GM19467 (cell line): Measurements from ENCODE around the gene DRGX.

Experiments used
- ATAC-seq: cut with Tn5 transposase; IDR thresholded peaks from one replicate; pipeline ENCODE4 v1.9.1; 2021; ENCODE audit warnings: mild to moderate bottlenecking, moderate library complexity; ENCODE audit not compliant: unreplicated experiment

DRGX gene

GRCh38 chr10:49348593-49348992 lies 47.3 kb downstream of the DRGX start:
- ATAC-seq: no peak

DNA sequence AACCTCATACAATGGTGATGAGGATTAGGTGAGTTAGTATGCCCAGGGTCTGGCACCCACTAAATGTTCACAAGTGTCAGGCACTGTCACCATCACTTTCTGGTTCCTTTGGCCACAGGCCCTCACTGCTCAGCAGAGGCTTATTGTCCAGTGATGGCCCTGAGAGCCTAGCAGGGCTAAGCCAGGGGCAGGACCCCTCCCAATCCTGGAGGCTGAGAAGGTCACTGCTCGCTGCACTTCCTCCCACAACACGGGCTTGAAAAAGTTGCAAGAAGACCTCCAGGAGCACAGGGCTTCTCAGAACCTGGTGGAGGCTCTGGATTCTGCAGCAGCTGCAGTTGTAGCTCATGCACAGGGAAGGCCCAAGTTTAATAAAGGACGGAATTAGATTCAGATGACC lies 48.1 kb downstream of the DRGX start:
- ATAC-seq: no peak

DNA sequence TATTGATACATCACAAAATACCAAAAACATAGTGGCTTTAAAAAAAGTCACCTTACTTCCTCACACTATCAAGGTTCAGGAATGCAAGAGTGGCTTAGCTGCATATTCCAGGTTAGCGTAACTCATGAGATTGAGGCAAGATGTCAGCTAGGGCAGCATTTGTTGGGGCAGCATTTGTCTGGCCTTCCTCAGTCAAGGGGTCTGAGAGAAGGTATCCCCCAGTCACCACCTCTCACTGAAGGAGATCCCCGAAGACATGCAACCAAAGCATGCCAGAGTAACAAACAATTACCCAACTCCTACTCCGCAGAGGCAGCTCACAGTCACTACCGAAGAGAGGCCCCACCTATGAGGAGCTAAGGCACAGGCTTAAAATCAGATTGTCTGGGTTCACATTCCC lies 48.5 kb downstream of the DRGX start:
- no peak for ATAC-seq

DNA sequence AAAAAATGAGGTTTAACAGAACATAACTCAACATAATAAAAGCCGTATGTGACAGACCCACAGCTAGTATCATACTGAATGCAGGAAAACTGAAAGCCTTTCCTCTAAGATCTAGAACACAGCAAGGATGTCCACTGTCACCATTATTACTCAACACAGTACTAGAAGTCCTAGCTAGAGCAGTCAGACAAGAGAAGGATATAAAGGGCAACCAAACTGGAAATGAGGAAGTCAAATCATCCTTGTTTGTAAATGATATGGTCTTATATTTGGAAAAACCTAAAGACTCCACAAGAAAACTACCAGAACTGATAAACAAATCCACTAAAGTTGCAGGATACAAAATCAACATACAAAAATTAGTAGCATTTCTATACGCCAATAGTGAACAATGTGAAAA lies 51.0 kb downstream of the DRGX start:
- ATAC-seq: no peak

DNA sequence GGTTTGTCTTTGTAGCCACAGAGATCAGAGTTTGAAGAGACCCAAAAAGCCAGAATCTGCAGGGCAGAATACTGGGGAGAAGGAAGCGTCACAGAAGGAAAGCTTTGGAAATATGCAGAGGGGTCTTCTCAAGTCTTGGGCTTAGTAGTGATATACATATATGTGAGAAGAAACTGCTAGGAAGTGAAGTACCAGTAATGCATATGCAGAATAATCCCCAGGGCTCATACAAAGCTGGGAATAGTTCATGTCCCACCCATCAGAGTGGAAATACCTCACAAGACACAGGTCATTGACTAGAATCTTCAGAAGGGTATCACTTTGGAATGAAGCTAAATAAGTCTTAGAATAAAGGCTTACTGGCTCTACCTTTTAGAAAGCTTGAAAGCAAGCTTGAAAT lies 57.3 kb downstream of the DRGX start:
- no peak for ATAC-seq

GRCh38 chr10:49335364-49335972 lies 60.4 kb downstream of the DRGX start:
- ATAC-seq: no peak

DNA sequence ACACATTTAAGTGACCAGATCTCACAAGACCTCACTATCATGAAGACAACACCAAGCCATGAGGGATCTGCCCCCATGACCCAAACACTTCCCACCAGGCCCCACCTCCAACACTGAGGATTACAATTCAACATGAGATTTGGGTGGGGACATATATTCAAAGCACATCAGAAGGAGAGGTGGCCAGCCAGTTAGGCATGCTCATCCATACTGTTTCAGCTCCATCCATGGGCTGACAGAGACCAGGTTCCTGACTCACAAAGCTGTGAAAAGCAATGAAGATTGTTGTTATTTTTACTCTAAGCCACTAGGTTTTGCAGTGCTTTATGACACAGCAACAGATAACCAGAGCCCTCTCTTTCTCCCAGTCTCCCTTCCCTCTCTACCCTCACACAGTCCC lies 60.9 kb downstream of the DRGX start:
- no peak for ATAC-seq

GRCh38 chr10:49333192-49333591 lies 62.7 kb downstream of the DRGX start:
- ATAC-seq: no peak

- no peak for ATAC-seq
Observed at GRCh38 chr10:49332768-49333167, 63.1 kb downstream of the DRGX start.

- no peak for ATAC-seq
Observed at GRCh38 chr10:49332333-49332732, 63.6 kb downstream of the DRGX start.

DNA sequence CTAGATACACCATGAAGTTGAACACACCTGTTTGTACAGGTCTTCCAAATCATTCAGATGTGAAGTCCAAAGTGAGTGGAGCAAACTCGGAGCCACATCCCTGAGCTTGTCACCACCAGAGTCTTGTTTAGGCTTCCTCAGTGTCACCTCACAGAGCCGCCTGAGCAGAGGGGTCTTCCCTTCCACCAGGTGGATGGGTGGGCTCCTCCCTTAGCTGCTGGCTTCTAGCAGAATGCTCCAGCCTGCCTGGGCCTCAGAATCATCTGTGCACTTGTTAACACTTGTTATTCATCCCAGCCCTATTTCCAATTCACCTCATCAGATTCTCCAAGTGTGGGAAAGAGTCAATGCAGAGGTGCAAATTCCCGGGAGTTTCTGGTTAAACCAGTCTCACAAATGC lies 64.5 kb downstream of the DRGX start:
- no peak for ATAC-seq

GRCh38 chr10:49330127-49330665 lies 65.7 kb downstream of the DRGX start:
- ATAC-seq: no peak

- ATAC-seq: no peak
Observed at GRCh38 chr10:49329146-49329505, 66.8 kb downstream of the DRGX start.

DNA sequence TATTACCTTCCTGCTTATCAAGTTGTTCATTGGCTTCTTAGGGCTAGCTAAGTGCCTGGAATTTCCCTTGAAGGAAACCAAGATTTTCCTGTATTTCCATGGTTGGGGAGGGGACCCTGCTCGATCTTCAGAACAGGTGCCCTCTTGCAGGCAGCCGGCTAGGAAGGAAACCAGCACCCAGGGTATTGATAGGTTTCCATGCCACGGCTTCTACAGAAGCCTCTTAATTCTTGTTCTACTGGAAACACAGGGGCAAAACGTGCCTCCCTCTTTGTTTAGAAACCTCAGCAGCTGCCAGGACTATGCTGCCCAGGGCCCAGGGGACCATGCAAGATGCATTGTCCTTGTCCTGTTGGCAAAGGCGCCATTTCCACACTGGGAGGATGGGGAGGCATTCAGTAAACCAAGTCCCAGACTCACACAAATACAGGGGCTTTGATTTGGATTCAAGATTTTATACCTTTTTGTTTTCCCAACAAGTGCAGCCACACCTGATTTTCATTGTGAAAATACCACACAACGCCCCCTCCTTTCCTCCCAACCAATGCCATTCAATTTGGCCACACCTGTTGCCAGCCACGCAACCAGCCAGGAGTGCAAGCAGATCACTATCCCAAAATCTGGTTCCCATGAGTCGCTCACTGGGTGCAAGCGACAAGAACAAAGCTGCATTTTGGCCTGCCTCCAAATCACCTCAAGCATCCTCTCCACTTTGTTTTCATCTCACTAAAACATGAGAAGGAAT lies 67.3 kb downstream of the DRGX start:
- no peak for ATAC-seq

GRCh38 chr10:49327036-49327813 lies 68.7 kb downstream of the DRGX start:
- ATAC-seq: no peak

GRCh38 chr10:49325916-49326783 lies 69.7 kb downstream of the DRGX start:
- no peak for ATAC-seq

DNA sequence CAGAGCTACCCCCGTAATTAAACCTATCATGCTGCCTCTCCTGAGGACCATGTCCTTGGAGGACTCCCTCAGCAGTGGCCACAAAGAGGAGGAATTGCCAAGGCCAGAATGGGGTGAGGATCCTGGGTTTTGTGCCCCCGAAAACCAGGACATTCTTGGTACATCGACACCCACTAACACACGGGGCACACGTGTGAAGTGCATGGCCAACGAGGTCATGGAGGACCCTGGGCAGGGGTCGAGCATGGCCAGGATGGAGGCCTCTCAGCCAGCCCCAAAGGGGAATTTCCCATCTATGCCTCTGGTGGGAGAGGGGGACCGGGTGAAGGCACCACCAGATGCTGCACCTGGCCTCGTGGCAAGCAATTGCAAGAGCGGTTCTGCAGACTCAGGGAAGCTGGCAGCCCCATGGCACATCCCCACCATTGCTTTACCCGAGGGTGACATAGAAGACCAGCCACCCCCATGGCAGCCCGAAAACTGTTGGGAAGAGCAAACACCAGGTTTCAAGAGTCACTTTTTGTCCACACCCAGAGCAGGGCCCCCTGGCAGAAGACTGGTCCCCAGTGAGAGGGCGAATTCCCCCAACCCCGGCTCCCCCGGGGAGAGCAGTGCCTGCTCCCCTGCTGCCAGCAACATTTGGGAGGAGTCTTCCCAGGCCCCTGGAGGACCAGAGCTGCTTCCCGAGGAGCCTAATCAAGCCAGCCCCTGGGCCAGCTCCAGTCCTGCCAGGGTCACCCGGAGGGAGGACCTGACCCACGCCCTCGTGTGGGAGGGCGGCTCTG lies 70.6 kb downstream of the DRGX start:
- ATAC-seq: no peak

DNA sequence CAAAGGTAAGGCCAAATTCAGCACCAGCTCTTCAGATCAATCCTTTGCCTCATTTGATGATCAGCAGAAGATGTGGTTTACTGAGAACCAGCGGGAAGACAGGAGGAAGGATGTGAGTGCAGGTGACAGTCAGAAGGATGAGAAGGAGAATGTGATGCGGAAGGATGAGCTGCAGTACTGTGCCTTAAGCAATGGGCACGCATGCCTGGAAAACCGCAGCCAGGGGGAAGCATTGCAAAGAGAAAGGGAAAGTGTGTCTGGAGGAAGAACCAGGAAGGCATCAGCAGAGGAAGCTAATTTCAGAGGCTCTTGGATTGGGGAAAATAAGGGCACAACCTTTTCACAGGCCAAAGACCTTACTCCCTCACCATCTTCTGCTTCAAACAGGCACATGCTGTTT lies 71.2 kb downstream of the DRGX start:
- no peak for ATAC-seq

- no peak for ATAC-seq
Observed at GRCh38 chr10:49323896-49324270, 72.0 kb downstream of the DRGX start.
